WTC11 (cell line): ENCODE measurements around the gene MACF1. TPM values are rescaled to one million over a fixed set of nuclear protein-coding genes. Genes with fewer than 3 reads are reported as not detected.

ENCODE experiments used
- ATAC-seq: fragments of 200-7000 bp; cut with Tn5 transposase; 2 replicates; pipeline ENCODE4 v1.10.0; 2021; ENCODE audit warnings: mild to moderate bottlenecking, moderate library complexity
- CTCF ChIA-PET: fragments of 300-600 bp; sonication (Branson Sonifier 250); formaldehyde crosslinking; loops from one replicate; lab custom pipeline; 2021; ENCODE audit warnings: antibody characterized with exemption; lab: Charles Lee
- POLR2A ChIA-PET: fragments of 350-600 bp; sonication (Branson Sonifier 250); formaldehyde crosslinking; loops from one replicate; lab custom pipeline; 2021; ENCODE audit warnings: antibody characterized with exemption; lab: Charles Lee
- DNase-seq: peaks from one replicate; pipeline ENCODE4 v3.0.0; 2021; ENCODE audit warnings: low spot score
- H3K27ac Mint-ChIP-seq: 2 replicates; pipeline ENCODE4 v1.8.0; 2021; ENCODE audit warnings: mixed read lengths
- H3K27me3 Mint-ChIP-seq: 2 replicates; pipeline ENCODE4 v1.8.0; 2021; ENCODE audit warnings: low read depth, mild to moderate bottlenecking, moderate library complexity, mixed read lengths
- H3K36me3 Mint-ChIP-seq: 2 replicates; pipeline ENCODE4 v1.8.0; 2021; ENCODE audit warnings: mixed read lengths
- H3K4me1 Mint-ChIP-seq: 2 replicates; pipeline ENCODE4 v1.8.0; 2022; ENCODE audit warnings: mixed read lengths
- H3K4me3 Mint-ChIP-seq: 2 replicates; pipeline ENCODE4 v1.8.0; 2021; ENCODE audit warnings: mild to moderate bottlenecking, moderate library complexity, mixed read lengths
- H3K9me3 Mint-ChIP-seq: 2 replicates; pipeline ENCODE4 v1.8.0; 2021; ENCODE audit warnings: mixed read lengths
- CREB1 ChIP-seq: sonication (generic); formaldehyde crosslinking; IDR thresholded peaks from 2 replicates; pipeline ENCODE4 v1.8.0; 2023; ENCODE audit warnings: mild to moderate bottlenecking, missing genetic modification reagents
- ETV6 ChIP-seq: sonication (generic); formaldehyde crosslinking; IDR thresholded peaks from 2 replicates; pipeline ENCODE4 v1.8.1; 2022; ENCODE audit warnings: mild to moderate bottlenecking, missing genetic modification reagents
- MYBL2 ChIP-seq: sonication (generic); formaldehyde crosslinking; IDR thresholded peaks from 2 replicates; pipeline ENCODE4 v1.8.1; 2023; ENCODE audit warnings: mild to moderate bottlenecking, moderate library complexity, missing genetic modification reagents
- NFATC4 ChIP-seq: fragments of 250-450 bp; sonication (Bioruptor Pico); IDR thresholded peaks from 2 replicates; pipeline ENCODE4 v1.9.0; 2021; ENCODE audit warnings: mild to moderate bottlenecking
- PRRX2 ChIP-seq: fragments of 250-450 bp; sonication (Bioruptor Pico); IDR thresholded peaks from 2 replicates; pipeline ENCODE4 v1.8.0; 2021; ENCODE audit warnings: mild to moderate bottlenecking
- TCF7 ChIP-seq: sonication (generic); formaldehyde crosslinking; IDR thresholded peaks from 2 replicates; pipeline ENCODE4 v1.8.0; 2022; ENCODE audit warnings: mild to moderate bottlenecking, low read depth, missing genetic modification reagents, moderate library complexity
- TEAD4 ChIP-seq: sonication (generic); formaldehyde crosslinking; IDR thresholded peaks from 2 replicates; pipeline ENCODE4 v1.8.0; 2022; ENCODE audit warnings: mild to moderate bottlenecking, missing genetic modification reagents
- ZNF219 ChIP-seq: sonication (generic); formaldehyde crosslinking; IDR thresholded peaks from 2 replicates; pipeline ENCODE4 v1.8.0; 2023; ENCODE audit warnings: missing genetic modification reagents, mild to moderate bottlenecking, borderline replicate concordance
- total RNA-seq: library from RNA; stranded (reverse); gene quantifications from 3 replicates; pipeline ENCODE4 v1.2.3, GENCODE V29; 2021
- TF ChIP-seq, protein P1 (sequence below): sonication (generic); formaldehyde crosslinking; IDR thresholded peaks from 2 replicates; pipeline ENCODE4 v1.8.0; 2022; ENCODE audit warnings: mild to moderate bottlenecking, missing genetic modification reagents
- TF ChIP-seq, protein P2 (sequence below): sonication (generic); formaldehyde crosslinking; IDR thresholded peaks from 2 replicates; pipeline ENCODE4 v1.8.1; 2023; ENCODE audit warnings: mild to moderate bottlenecking, missing genetic modification reagents, borderline replicate concordance
- TF ChIP-seq, protein P3 (sequence below): fragments of 250-450 bp; sonication (Bioruptor Pico); IDR thresholded peaks from 2 replicates; pipeline ENCODE4 v1.9.0; 2021; ENCODE audit warnings: mild to moderate bottlenecking
- TF ChIP-seq, protein P4 (sequence below): sonication (generic); formaldehyde crosslinking; IDR thresholded peaks from 2 replicates; pipeline ENCODE4 v1.8.1; 2023; ENCODE audit warnings: mild to moderate bottlenecking, missing genetic modification reagents, moderate library complexity

The MACF1 gene
- total RNA-seq, 1 experiment from 2014 or later, result 327 TPM

DNA sequence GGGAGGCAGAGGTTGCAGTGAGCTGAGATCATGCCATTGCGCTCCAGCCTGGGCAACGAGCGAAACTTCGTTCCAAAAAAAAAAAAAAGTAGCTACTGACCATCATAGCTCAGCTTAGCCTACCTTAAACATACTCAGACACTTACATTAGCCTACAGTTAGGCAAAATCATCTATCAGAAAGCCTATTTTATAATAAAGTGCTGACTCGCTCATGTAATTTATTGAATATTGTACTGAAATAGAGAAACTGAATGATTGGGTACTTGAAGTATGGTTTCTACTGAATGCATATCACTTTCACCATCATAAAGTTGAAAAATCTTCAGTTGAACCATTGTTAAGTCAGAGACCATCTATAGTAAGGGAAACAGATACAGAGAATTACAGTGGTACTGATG lies 193.0 kb downstream of the MACF1 start (continued):
- TF ChIP-seq TEAD4 (CRISPR knock-in tag) (no peak), CREB1 (CRISPR knock-in tag) (no peak), ZNF219 (CRISPR knock-in tag) (no peak), NFATC4 (CRISPR knock-in tag) (no peak)

DNA sequence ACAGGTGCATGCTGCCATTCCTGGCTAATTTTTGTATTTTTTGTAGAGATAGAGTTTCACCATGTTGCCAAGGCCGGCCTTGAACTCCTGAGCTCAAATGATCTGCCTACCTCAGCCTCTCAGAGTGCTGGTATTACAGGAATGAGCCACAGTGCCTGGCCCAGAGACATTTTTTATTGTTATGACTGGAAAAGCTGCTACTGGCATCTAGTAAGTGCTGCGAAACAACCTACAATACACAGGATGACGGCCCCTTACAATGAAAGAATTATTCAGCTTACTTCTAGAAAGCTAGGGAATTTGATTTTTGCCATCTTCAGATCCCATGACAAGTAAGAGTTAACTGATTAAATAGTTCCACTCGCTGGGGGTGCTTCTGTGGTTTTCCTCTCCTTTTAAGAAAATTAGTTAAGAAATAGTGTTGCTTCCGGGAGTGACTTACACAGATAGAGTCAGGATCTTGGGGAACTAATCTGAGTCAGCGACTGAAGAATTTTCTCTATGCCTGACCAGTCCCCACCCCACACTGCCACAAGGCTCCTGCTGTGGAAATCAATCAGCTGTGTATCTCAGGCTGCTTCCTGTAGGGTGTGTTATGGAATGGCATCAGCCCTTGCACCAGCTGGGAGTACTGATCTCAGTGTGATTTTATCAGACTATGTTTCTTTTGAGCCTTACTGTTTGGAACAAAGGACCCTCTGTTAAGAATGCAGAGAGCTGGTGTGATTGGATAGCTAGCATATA lies 194.0 kb downstream of the MACF1 start:
- Mint-ChIP-seq H3K27ac (peak overlapping the region; percentile 37; the same call in 1 of the 2 replicates), H3K4me3 (no peak overlapping the region), H3K4me1 (peaks cover 47% of the 10 kb centered on the region), H3K36me3 (0 out of 2 replicates have a peak, but pooled peaks cover 3% of the 10 kb centered on the region), H3K9me3 (no peaks in the 10 kb centered on the region), H3K27me3 (no peaks in the 10 kb centered on the region)
- DNase-seq, result no peak
- ATAC-seq, result peak; percentile 79
- no peak for TF ChIP-seq TCF7 (CRISPR knock-in tag)
- POLR2A ChIA-PET, result interaction anchor here (0.7 kb wide), 1 partner anchor 18 kb away, joined by 3 read pairs; no protein-coding TSS in a partner anchor
- CTCF ChIA-PET, result interaction anchor here (0.6 to 2.3 kb wide), 7 partner anchors 9 to 183 kb away, joined by 3 to 16 read pairs (median 4); no protein-coding TSS in a partner anchor

DNA sequence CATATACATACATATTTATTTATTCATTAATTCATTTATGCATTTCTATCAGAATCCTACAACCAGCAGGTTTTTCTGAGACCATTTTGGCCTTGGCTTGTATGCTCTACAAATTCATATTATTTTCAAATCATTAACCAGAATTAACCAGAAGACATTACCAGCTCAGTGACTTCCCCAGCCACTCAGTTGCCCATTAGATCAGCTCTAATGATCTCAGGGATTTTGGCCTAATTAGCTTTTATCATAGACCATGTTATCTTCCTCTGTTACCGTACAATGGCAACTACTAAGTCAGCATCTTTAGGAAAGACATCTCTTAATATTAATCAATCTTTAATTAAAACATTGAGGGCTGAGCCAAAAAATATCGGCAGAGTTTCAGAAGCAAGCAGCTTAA lies 196.6 kb downstream of the MACF1 start:
- no peak overlapping the region for H3K27ac Mint-ChIP-seq
- ATAC-seq (no peak), DNase-seq (no peak)
- TF ChIP-seq MYBL2 (CRISPR knock-in tag) (no peak), PRRX2 (no peak), ETV6 (CRISPR knock-in tag) (no peak)
- TF ChIP-seq, protein P1, sequence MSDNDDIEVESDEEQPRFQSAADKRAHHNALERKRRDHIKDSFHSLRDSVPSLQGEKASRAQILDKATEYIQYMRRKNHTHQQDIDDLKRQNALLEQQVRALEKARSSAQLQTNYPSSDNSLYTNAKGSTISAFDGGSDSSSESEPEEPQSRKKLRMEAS (CRISPR knock-in tag), result no peak
- TF ChIP-seq, protein P2, sequence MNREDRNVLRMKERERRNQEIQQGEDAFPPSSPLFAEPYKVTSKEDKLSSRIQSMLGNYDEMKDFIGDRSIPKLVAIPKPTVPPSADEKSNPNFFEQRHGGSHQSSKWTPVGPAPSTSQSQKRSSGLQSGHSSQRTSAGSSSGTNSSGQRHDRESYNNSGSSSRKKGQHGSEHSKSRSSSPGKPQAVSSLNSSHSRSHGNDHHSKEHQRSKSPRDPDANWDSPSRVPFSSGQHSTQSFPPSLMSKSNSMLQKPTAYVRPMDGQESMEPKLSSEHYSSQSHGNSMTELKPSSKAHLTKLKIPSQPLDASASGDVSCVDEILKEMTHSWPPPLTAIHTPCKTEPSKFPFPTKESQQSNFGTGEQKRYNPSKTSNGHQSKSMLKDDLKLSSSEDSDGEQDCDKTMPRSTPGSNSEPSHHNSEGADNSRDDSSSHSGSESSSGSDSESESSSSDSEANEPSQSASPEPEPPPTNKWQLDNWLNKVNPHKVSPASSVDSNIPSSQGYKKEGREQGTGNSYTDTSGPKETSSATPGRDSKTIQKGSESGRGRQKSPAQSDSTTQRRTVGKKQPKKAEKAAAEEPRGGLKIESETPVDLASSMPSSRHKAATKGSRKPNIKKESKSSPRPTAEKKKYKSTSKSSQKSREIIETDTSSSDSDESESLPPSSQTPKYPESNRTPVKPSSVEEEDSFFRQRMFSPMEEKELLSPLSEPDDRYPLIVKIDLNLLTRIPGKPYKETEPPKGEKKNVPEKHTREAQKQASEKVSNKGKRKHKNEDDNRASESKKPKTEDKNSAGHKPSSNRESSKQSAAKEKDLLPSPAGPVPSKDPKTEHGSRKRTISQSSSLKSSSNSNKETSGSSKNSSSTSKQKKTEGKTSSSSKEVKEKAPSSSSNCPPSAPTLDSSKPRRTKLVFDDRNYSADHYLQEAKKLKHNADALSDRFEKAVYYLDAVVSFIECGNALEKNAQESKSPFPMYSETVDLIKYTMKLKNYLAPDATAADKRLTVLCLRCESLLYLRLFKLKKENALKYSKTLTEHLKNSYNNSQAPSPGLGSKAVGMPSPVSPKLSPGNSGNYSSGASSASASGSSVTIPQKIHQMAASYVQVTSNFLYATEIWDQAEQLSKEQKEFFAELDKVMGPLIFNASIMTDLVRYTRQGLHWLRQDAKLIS (CRISPR knock-in tag), result no peak
- TF ChIP-seq, protein P3, sequence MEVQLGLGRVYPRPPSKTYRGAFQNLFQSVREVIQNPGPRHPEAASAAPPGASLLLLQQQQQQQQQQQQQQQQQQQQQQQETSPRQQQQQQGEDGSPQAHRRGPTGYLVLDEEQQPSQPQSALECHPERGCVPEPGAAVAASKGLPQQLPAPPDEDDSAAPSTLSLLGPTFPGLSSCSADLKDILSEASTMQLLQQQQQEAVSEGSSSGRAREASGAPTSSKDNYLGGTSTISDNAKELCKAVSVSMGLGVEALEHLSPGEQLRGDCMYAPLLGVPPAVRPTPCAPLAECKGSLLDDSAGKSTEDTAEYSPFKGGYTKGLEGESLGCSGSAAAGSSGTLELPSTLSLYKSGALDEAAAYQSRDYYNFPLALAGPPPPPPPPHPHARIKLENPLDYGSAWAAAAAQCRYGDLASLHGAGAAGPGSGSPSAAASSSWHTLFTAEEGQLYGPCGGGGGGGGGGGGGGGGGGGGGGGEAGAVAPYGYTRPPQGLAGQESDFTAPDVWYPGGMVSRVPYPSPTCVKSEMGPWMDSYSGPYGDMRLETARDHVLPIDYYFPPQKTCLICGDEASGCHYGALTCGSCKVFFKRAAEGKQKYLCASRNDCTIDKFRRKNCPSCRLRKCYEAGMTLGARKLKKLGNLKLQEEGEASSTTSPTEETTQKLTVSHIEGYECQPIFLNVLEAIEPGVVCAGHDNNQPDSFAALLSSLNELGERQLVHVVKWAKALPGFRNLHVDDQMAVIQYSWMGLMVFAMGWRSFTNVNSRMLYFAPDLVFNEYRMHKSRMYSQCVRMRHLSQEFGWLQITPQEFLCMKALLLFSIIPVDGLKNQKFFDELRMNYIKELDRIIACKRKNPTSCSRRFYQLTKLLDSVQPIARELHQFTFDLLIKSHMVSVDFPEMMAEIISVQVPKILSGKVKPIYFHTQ (CRISPR knock-in tag), result no peak
- TF ChIP-seq, protein P4, sequence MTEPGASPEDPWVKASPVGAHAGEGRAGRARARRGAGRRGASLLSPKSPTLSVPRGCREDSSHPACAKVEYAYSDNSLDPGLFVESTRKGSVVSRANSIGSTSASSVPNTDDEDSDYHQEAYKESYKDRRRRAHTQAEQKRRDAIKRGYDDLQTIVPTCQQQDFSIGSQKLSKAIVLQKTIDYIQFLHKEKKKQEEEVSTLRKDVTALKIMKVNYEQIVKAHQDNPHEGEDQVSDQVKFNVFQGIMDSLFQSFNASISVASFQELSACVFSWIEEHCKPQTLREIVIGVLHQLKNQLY (CRISPR knock-in tag), result no peak
- H3K27me3 Mint-ChIP-seq, result no peaks in the 10 kb centered on the region
- H3K9me3 Mint-ChIP-seq, result no peaks in the 10 kb centered on the region
- ChIA-PET POLR2A (no interaction called here), CTCF (interaction anchor here (1.6 kb wide), 1 partner anchor 10 kb away, joined by 7 read pairs; no protein-coding TSS in a partner anchor)
- H3K36me3 Mint-ChIP-seq, result 0 out of 2 replicates have a peak, but pooled peaks cover 3% of the 10 kb centered on the region
- peaks cover 31% of the 10 kb centered on the region for H3K4me1 Mint-ChIP-seq
- H3K4me3 Mint-ChIP-seq, result no peak overlapping the region
